NCI-H2107 treated with DMSO at 0.1 percent for 48 hours (cell line): Measurements from ENCODE around the gene NAA80.
"Not testable (repeated sequence)": the region's sequence is repeated elsewhere in the genome, so short reads cannot be mapped to it uniquely, and the experiment has no call there.

Source experiments
- DNase-seq: peaks from one replicate; lab custom pipeline; 2025; ENCODE audit not compliant: unreplicated experiment; lab: John Stamatoyannopoulos, UW

Gene NAA80

GRCh38 chr3:50316657-50317242 is 17.5 kb upstream of the NAA80 start:
- DNase-seq, result no peak

GRCh38 chr3:50314816-50315215 is 15.6 kb upstream of the NAA80 start:
- no peak for DNase-seq

- no peak for DNase-seq
These were observed 15.1 kb upstream of the NAA80 start for GRCh38 chr3:50314342-50314741.

GRCh38 chr3:50312041-50312440 is 12.8 kb upstream of the NAA80 start:
- not testable (repeated sequence) for DNase-seq

- no peak for DNase-seq
These were observed 5.4 kb upstream of the NAA80 start for GRCh38 chr3:50304601-50305000.

- no peak for DNase-seq
These were observed 4.0 kb upstream of the NAA80 start, which contains the start of gene HYAL1 for GRCh38 chr3:50303013-50303815. Gene HYAL1 (minus strand): TSS chr3:50303574. CDS start chr3:50302956, 618 bp downstream.

- no peak for DNase-seq
These were observed 3.1 kb upstream of the NAA80 start for GRCh38 chr3:50302095-50303012.

- DNase-seq, result no peak
These were observed 1.6 kb upstream of the NAA80 start for GRCh38 chr3:50300681-50301254.

- DNase-seq, result no peak
These were observed 900 bp upstream of the NAA80 start for GRCh38 chr3:50299929-50300680.

- DNase-seq, result no peak
These were observed 378 bp upstream of the NAA80 start for GRCh38 chr3:50299638-50299928.

GRCh38 chr3:50297896-50298725 is 1.1 kb downstream of the NAA80 start:
- DNase-seq, result no peak

GRCh38 chr3:50297384-50297775 is 1.8 kb downstream of the NAA80 start:
- no peak for DNase-seq

GRCh38 chr3:50296721-50297383 is 2.4 kb downstream of the NAA80 start:
- DNase-seq, result no peak

- no peak for DNase-seq
These were observed 3.4 kb downstream of the NAA80 start for GRCh38 chr3:50295553-50296431.

- DNase-seq, result no peak
These were observed 4.5 kb downstream of the NAA80 start for GRCh38 chr3:50294492-50295403.

- no peak for DNase-seq
These were observed 5.1 kb downstream of the NAA80 start for GRCh38 chr3:50294089-50294488.

GRCh38 chr3:50293079-50293801 is 6.0 kb downstream of the NAA80 start:
- DNase-seq, result no peak
